Superior temporal gyrus (tissue), 1 donor: ENCODE results near the gene EIF2S3.
"Not testable (repeated sequence)": the region's sequence is repeated elsewhere in the genome, so short reads cannot be mapped to it uniquely, and the experiment has no call there.

Source experiments
- DNase-seq: peaks from one replicate; pipeline ENCODE4 v3.0.0-alpha.2; 2016; ENCODE audit errors: extremely low spot score

Gene EIF2S3

GRCh38 chrX:24050522-24051318, 4.0 kb upstream of the EIF2S3 start:
- DNase-seq, result not testable (repeated sequence)

GRCh38 chrX:24055043-24055356, 244 bp downstream of the EIF2S3 start:
- no peak for DNase-seq

DNA sequence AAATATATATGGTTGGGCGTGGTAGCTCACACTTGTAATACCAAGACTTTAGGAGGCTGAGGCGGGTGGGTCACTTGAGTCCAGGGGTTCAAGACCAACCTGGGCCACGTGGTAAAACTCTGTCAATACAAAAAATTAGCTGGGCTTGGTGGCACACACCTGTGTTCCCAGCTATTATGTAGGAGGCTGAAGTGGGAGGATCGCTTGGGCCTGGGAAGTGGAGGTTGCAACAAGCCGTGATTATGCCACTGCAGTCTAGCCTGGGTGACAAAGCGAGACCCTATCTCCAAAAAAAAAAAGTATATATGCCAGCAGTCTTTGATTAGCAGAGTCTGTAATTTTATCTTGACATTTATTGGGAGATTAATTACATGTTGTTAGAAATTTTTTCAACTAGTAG, 8.7 kb downstream of the EIF2S3 start:
- DNase-seq, result no peak

- DNase-seq, result no peak
Measured at GRCh38 chrX:24069877-24070276, 15.1 kb downstream of the EIF2S3 start.

DNA sequence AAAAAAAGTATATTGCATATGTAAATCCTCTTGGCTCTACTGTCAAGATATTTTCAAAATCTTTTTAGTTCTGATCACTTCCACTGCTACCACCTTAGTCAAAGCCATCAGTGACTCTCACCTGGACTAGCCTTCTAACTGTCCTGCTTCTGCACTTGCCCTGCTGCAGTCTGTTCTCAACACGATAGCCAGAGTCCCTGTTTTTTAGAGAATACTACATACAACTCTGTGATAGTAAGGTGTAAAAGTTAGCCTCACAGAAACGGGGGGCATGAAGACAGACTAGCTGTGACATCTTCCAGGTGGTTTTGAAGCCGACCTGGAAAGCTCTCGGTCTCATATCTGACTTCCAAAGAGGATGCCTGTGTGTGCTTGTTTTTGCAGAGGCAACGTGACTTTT, 24.7 kb downstream of the EIF2S3 start:
- DNase-seq, result no peak

DNA sequence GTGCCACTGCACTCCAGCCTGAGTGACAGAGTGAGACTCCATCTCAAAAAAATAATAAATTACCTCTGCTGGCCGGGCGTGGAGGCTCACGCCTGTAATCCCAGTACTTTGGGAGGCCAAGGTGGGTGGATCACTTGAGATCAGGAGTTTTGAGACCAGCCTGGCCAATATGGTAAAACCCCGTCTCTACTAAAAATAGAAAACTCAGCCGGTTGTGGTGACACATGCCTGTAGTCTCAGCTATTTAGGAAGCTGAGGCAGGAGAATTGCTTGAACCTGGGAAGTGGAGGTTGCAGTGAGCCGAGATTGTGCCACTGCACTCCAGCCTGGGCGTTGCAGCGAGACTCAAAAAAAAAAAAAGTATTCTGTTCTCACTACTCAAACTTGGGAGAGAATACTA, 25.5 kb downstream of the EIF2S3 start:
- DNase-seq, result not testable (repeated sequence)

DNA sequence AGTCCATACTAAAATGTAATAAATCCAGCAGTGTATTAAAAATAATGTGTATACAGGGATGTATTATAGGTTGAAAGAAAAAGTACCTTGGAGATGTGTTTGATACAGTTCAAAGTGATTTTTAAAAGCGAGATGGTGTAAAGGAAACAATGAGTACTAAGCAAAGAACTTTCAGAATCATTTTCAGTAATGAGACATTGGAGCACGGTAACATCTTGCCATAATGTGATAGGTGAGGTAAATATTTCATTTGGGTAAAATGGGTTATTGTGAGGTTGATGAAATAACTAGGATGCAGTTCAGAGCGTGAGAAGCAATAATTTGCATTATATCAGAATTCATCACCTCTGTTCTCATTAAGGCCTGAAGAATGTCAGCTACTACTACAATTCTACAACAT, 25.9 kb downstream of the EIF2S3 start:
- no peak for DNase-seq

DNA sequence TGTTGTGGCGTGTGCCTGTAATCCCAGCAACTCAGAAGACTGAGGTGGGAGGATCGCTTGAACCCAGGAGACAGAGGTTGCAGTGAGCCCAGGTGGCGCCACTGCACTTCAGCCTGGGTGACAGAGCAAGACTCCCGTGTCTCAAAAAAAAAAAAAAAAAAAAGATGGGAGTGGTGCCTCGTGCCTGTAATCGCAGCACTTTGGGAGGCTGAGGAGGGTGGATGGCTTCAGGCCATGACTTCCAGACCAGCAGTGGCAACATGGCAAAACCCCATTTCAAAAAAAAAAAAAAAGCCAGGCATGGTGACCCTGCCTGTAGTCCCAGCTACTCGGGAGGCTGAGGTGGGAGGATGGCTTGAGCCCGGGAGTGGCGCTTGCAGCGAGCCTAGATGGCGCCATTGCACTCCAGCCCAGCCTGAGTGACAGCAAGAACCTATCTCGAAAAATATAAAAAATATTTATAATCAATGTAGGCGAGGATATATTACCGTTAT, 27.0 kb downstream of the EIF2S3 start:
- no peak for DNase-seq

- no peak for DNase-seq
Measured at GRCh38 chrX:24082447-24082846, 27.7 kb downstream of the EIF2S3 start.

DNA sequence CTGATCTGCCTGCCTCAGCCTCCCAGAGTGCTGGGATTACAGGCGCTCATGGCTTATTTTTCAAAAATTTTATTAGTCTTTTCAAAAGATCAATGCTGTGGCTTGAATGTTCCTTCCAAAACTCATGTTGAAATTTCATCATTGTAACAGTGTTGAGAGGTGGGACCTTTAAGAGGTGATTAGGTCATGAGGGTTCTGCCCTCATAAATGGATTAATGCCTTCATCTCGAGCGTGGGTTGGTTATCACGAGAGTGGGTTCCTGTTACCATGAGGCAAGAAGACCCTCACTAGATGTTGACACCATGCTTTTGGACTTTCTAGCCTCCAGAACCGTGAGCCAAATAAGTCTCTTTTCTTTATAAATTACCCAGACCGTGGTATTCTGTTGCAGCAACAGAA, 30.3 kb downstream of the EIF2S3 start:
- no peak for DNase-seq

- DNase-seq, result no peak
Measured at GRCh38 chrX:24090300-24091200, 35.8 kb downstream of the EIF2S3 start.

DNA sequence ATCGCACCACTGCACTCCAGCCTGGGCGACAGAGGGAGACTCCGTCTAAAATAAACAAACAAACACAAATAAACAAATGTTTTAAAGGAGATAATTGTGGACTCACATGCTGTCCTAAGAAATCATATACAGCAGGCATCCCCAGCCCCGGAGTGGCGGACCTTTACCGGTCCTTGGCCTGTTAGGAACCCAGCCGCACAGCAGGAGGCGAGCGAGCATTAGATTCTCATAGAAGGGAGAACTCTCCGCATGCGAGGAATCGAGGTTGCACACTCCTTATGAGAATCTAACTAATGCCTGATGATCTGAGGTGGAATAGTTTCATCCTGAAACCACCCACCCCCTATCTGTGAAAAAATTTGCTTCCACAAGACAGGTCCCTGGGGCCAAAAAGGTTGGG, 39.0 kb downstream of the EIF2S3 start:
- DNase-seq, result no peak

- no peak for DNase-seq
Measured at GRCh38 chrX:24097741-24098260, 43.0 kb downstream of the EIF2S3 start.

GRCh38 chrX:24098932-24099331, 44.2 kb downstream of the EIF2S3 start:
- DNase-seq, result no peak

DNA sequence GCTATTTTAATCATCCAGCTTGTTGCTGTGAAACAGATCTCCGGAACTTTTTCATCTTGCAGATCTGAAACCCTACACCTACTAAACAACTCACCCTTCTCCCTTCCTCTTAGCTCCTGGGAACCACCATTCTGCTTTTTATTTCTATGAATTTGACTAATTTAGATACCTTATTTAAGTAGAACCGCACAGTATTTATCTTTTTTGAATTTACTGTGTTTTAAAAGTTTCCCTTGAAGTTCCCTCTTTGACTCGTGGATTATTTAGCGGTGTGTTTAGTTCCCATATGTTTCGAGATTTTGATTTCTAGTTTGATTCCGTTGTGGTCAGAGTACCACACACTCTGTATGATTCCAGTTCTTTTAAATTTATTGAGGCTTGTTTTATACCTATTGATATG, 44.6 kb downstream of the EIF2S3 start:
- DNase-seq, result no peak

- DNase-seq, result no peak
Measured at GRCh38 chrX:24100713-24101112, 46.0 kb downstream of the EIF2S3 start.

DNA sequence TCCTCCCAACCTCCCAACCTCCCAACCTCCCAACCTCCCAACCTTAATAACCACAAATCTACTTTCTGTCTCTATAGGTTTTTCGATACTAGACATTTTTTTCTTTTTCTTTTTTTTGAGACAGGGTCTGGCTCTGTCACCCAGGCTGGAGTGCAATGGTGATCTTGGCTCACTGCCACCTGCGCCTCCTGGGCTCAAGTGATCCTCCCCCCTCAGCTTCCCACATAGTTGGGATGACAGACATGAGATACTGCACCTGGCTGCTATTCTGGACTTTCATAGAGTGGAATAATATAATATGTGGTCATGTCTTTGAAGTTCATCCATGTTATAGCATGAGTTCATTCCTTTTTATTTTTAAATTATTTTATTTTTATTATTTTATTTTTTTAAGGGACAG, 55.3 kb downstream of the EIF2S3 start:
- no peak for DNase-seq

GRCh38 chrX:24113181-24113580, 58.4 kb downstream of the EIF2S3 start:
- no peak for DNase-seq

GRCh38 chrX:24117258-24117657, 62.5 kb downstream of the EIF2S3 start:
- DNase-seq, result peak; percentile 72

- DNase-seq, result no peak
Measured at GRCh38 chrX:24124244-24124799, 69.6 kb downstream of the EIF2S3 start.

DNA sequence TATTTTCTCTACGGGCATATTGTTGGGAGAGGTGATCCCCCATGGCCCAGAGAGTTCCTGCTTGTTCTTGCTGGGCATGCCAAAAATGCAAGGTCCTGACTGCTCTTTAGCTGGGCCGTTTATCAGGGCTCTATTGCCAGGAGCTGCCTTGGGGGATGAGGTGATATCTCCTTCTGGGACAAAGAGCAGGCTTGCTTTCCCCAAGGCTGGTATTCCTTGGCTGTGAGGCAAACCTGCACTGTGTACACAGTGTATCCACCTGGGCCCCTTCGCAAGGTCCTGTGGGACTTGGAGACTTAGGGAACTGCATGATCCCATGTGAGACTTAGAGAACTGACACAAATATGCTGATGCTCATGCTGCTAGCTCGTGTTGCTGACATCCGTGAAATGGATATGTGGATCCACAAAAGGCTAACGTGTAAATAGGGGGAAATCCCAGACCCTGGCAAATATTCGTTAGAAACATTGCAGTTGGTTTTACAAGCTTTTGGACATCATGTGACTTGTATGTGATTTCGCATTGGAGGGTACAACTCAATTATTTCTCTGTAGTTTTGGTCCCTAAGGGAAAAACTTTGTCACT, 70.4 kb downstream of the EIF2S3 start:
- DNase-seq, result no peak
